Measurements from ENCODE around the gene EGF. TPM values are rescaled to one million over a fixed set of nuclear protein-coding genes. Genes with fewer than 3 reads are reported as not detected.
"Not testable (repeated sequence)": the region's sequence is repeated elsewhere in the genome, so short reads cannot be mapped to it uniquely, and the experiment has no call there.

The EGF gene
- total RNA-seq, 1 experiment from 2014 or later: 26.7 TPM

DNA sequence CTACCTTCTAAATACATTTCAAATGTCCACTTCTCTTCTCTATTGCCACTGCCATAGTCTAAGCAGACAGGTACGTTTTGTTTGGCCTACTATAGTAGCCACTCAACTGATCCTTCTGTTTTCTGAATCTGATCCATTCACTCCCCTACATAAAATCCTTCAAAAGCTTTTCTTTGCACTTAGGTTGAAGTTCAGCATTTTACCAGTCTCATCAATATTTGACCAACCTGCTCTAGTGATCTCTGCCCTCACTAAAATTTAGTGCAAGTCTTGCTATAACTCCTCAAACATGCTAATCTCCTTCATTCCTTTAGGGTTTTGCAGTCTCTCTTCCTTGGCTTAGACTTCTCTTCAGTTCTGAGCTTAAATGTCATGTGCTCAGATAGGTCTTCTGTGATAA lies 33.4 kb downstream of the EGF start:
- no peak for DNase-seq (ENCODE audit: low spot score)
- BruUV-seq (replicated peaks): no TSS peak
- Histone ChIP-seq H3K9me3 (ENCODE audit: low read depth, low read length, poor library complexity, severe bottlenecking) (no peaks in the 10 kb centered on the region), H3K27me3 (replicated peaks; ENCODE audit: insufficient read depth, low read depth, low read length, poor library complexity) (no peaks in the 10 kb centered on the region), H3K36me3 (ENCODE audit: insufficient read depth, low read length, poor library complexity, severe bottlenecking) (peaks cover 4% of the 10 kb centered on the region), H3K4me1 (ENCODE audit: insufficient read depth, low read length, poor library complexity, severe bottlenecking) (no peaks in the 10 kb centered on the region), H3K27ac (ENCODE audit: low read depth, low read length, poor library complexity, severe bottlenecking) (no peak overlapping the region), H3K4me3 (ENCODE audit: low read depth, low read length, poor library complexity, severe bottlenecking) (no peak overlapping the region)
- ChIA-PET POLR2A (ENCODE audit: low non-redundant PET) (no interaction called here), CTCF (no interaction called here)
- intact Hi-C loops (cut with micrococcal nuclease; ENCODE audit: unreplicated experiment): no loop called here
- no peak for TF ChIP-seq EZH2 (IDR thresholded peaks at IDR 0.05; ENCODE audit: borderline replicate concordance, low read depth, low read length, poor library complexity, severe bottlenecking)
- TF ChIP-seq, protein P1, sequence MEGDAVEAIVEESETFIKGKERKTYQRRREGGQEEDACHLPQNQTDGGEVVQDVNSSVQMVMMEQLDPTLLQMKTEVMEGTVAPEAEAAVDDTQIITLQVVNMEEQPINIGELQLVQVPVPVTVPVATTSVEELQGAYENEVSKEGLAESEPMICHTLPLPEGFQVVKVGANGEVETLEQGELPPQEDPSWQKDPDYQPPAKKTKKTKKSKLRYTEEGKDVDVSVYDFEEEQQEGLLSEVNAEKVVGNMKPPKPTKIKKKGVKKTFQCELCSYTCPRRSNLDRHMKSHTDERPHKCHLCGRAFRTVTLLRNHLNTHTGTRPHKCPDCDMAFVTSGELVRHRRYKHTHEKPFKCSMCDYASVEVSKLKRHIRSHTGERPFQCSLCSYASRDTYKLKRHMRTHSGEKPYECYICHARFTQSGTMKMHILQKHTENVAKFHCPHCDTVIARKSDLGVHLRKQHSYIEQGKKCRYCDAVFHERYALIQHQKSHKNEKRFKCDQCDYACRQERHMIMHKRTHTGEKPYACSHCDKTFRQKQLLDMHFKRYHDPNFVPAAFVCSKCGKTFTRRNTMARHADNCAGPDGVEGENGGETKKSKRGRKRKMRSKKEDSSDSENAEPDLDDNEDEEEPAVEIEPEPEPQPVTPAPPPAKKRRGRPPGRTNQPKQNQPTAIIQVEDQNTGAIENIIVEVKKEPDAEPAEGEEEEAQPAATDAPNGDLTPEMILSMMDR (conservative IDR thresholded peaks at IDR 0.05; ENCODE audit: low read depth, low read length): no peak

DNA sequence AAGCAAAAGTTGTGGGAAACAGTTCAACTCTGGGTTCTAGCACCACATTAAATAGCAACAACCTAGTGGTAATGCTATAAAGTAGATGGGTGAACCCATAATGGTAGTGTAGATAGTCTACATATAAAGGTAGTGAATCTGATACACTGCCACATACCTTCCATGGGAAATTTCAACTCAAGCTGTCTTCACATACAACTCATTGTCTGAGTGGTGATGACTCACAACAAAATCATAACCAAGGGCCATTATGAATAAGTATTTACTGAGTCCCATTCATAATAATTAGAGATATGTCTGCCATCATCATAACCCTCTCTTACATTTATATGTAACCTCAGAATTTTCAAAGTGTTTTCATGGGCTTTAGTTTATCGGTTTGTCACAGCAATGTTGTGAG lies 34.8 kb downstream of the EGF start:
- no TSS peak for BruUV-seq (replicated peaks)
- no peak overlapping the region for H3K4me3 ChIP-seq (ENCODE audit: low read depth, low read length, poor library complexity, severe bottlenecking)
- ChIA-PET POLR2A (ENCODE audit: low non-redundant PET) (no interaction called here), CTCF (no interaction called here)
- H3K36me3 ChIP-seq (ENCODE audit: insufficient read depth, low read length, poor library complexity, severe bottlenecking): peaks cover 4% of the 10 kb centered on the region
- intact Hi-C loops (cut with micrococcal nuclease; ENCODE audit: unreplicated experiment): no loop called here
- no peaks in the 10 kb centered on the region for H3K4me1 ChIP-seq (ENCODE audit: insufficient read depth, low read length, poor library complexity, severe bottlenecking)
- no peak overlapping the region for H3K27ac ChIP-seq (ENCODE audit: low read depth, low read length, poor library complexity, severe bottlenecking)
- TF ChIP-seq EZH2 (IDR thresholded peaks at IDR 0.05; ENCODE audit: borderline replicate concordance, low read depth, low read length, poor library complexity, severe bottlenecking): no peak
- TF ChIP-seq, protein P1 (conservative IDR thresholded peaks at IDR 0.05; ENCODE audit: low read depth, low read length): no peak
- H3K9me3 ChIP-seq (ENCODE audit: low read depth, low read length, poor library complexity, severe bottlenecking): no peaks in the 10 kb centered on the region
- no peaks in the 10 kb centered on the region for H3K27me3 ChIP-seq (replicated peaks; ENCODE audit: insufficient read depth, low read depth, low read length, poor library complexity)
- DNase-seq (ENCODE audit: low spot score): no peak

DNA sequence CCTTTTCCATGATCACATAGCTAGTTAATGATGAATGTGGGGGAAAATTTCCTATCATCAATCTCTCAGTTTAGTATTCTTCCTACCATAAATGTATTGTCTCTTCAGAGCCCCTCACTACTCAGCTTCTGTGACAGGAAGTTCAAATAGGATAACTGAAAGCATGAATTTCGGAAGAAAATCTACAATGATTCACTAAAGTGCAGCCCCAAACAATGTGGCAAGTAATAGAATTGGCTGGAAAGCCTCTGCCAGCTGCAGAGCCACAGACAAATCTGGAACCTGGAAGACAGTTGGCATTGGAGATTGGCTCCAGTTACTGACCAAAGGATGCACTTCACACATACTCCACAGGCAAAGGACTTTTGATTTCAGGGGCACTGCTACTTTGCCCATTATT lies 35.2 kb downstream of the EGF start:
- H3K27me3 ChIP-seq (replicated peaks; ENCODE audit: insufficient read depth, low read depth, low read length, poor library complexity): no peaks in the 10 kb centered on the region

DNA sequence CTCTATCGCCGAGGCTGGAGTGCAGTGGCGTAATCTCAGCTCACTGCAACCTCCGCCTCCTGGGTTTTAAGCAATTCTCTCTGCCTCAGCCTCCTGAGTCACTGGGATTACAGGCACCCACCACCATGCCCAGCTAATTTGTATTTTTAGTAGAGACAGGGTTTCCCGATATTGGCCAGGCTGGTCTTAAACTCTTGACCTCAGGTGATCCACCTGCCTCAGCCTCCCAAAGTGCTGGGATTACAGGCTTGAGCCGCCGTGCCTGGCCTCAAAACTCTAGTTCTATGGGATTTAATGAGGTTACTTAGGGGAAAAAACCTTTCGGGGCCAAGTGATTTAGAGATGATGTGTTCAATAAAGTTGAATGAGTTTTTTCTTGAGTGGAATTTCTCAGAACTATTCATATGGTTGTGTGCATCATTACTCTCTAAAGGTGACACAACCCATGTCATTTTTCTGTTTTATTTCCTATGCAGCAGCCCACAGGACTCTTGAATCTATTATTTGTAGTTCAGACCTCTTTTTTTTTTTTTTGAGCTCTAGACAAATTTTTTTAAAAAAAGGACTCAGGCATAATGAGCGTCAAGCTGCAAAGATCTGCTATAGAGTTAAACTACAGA lies 36.5 kb downstream of the EGF start:
- H3K27me3 ChIP-seq (replicated peaks; ENCODE audit: insufficient read depth, low read depth, low read length, poor library complexity); H3K4me1 ChIP-seq (ENCODE audit: insufficient read depth, low read length, poor library complexity, severe bottlenecking); H3K4me3 ChIP-seq (ENCODE audit: low read depth, low read length, poor library complexity, severe bottlenecking); H3K27ac ChIP-seq (ENCODE audit: low read depth, low read length, poor library complexity, severe bottlenecking); H3K9me3 ChIP-seq (ENCODE audit: low read depth, low read length, poor library complexity, severe bottlenecking); BruUV-seq (replicated peaks); DNase-seq (ENCODE audit: low spot score); intact Hi-C loops (cut with micrococcal nuclease; ENCODE audit: unreplicated experiment); POLR2A ChIA-PET (ENCODE audit: low non-redundant PET); H3K36me3 ChIP-seq (ENCODE audit: insufficient read depth, low read length, poor library complexity, severe bottlenecking): not testable (repeated sequence)
- CTCF ChIA-PET: interaction anchor here (0.6 kb wide), 1 partner anchor 260 kb away, joined by 5 read pairs; no protein-coding TSS in a partner anchor

More for the DNA sequence above, 35.2 kb downstream of the EGF start:
- ChIA-PET POLR2A (ENCODE audit: low non-redundant PET) (no interaction called here), CTCF (no interaction called here)
- BruUV-seq (replicated peaks): no TSS peak
- Histone ChIP-seq H3K27ac (ENCODE audit: low read depth, low read length, poor library complexity, severe bottlenecking) (no peak overlapping the region), H3K4me1 (ENCODE audit: insufficient read depth, low read length, poor library complexity, severe bottlenecking) (no peaks in the 10 kb centered on the region), H3K36me3 (ENCODE audit: insufficient read depth, low read length, poor library complexity, severe bottlenecking) (peaks cover 4% of the 10 kb centered on the region), H3K4me3 (ENCODE audit: low read depth, low read length, poor library complexity, severe bottlenecking) (no peak overlapping the region), H3K9me3 (ENCODE audit: low read depth, low read length, poor library complexity, severe bottlenecking) (no peaks in the 10 kb centered on the region)
- TF ChIP-seq, protein P1 (conservative IDR thresholded peaks at IDR 0.05; ENCODE audit: low read depth, low read length): no peak
- TF ChIP-seq EZH2 (IDR thresholded peaks at IDR 0.05; ENCODE audit: borderline replicate concordance, low read depth, low read length, poor library complexity, severe bottlenecking): no peak
- intact Hi-C loops (cut with micrococcal nuclease; ENCODE audit: unreplicated experiment): no loop called here
- no peak for DNase-seq (ENCODE audit: low spot score)

All from A673 (cell line).